GM19397 (cell line): ENCODE results near the gene OR7C1.
"Not testable (repeated sequence)": the region's sequence is repeated elsewhere in the genome, so short reads cannot be mapped to it uniquely, and the experiment has no call there.

Source experiments
- ATAC-seq: cut with Tn5 transposase; IDR thresholded peaks from one replicate; pipeline ENCODE4 v1.9.1; 2021; ENCODE audit warnings: mild to moderate bottlenecking, moderate library complexity; ENCODE audit not compliant: unreplicated experiment

OR7C1 gene

GRCh38 chr19:14785102-14785793 is 49.7 kb downstream of the OR7C1 start:
- not testable (repeated sequence) for ATAC-seq

DNA sequence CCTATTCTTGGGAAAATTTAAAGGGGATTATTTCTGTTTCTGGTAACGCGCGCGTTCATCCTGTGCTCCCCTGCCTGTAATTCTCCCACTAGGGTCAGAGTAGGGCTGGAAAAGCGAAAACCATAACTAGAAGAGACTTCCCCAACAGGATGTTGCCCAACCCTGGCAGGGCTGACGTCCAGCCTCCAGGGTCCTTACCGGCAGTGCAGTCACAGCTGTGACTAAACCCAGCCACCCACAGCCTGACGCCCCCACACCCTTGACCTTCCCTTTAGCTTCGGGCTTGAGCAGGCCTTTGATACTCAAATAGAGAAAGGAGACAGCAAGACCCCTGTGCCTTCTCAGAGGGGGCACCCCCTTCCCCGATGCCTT is 50.3 kb downstream of the OR7C1 start:
- not testable (repeated sequence) for ATAC-seq

DNA sequence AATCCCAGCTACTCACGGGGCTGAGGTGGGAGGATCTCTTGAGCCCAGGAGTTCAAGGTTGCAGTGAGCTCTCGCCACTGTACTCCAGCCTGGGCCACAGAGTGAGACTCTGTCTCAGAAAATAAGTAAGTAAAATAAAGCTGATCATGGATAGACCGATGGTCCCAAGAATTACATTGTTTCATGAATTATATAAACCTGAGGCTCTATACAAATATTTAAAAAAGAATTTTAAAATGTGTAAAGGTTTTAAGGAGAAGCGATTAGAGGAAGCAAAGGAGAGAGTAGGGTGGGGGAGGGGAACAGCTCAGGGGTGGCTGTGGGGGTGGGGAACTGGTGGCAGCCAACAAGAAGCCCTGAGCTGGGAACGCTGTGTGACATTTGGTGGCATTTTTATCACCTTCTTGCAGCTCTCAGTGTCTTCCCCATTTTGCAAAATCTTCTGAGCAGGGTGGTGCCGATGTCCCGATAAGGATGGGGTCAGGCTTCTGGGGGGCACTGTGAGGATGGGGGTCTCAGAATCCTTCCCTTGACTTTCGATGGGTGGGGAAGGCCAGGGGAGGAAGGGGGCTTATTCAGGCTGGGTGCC is 51.5 kb downstream of the OR7C1 start:
- ATAC-seq: not testable (repeated sequence)

DNA sequence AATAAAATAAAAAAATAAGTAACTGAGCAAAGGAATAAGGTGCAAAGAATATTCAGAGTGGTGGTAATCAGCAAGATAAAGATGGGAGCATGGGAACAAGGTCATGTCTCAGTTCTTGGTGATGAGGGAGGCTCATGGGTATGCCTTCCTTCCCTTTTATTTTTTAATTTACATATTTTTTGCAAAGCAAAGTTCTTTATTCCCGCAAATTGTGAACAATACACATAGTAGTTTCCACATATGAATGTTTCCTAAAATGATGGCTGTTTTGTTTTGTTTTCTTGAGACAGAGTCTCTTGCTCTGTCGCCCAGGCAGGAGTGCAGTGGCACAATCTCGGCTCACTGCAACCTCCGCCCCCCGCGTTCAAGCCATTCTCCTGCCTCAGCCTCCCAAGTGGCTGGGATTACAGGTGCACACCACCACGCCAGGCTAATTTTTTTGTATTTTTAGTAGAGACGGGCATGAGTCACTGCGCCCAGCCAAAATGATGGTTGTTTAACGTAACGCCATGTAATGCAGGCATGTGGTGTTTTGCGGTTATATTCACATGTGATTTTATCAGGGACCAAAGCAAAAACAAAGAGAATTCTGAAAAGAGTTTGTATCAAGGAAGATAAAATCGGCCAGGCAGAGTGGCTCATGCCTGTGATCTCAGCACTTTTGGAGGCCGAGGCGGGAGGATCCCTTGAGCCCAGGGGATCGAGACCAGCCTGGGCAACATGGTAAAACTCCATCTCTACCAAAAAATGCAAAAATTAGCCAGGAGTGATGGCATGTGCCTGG is 52.2 kb downstream of the OR7C1 start:
- ATAC-seq: no peak

- ATAC-seq: not testable (repeated sequence)
Observed at GRCh38 chr19:14781713-14782536, 53.1 kb downstream of the OR7C1 start.

DNA sequence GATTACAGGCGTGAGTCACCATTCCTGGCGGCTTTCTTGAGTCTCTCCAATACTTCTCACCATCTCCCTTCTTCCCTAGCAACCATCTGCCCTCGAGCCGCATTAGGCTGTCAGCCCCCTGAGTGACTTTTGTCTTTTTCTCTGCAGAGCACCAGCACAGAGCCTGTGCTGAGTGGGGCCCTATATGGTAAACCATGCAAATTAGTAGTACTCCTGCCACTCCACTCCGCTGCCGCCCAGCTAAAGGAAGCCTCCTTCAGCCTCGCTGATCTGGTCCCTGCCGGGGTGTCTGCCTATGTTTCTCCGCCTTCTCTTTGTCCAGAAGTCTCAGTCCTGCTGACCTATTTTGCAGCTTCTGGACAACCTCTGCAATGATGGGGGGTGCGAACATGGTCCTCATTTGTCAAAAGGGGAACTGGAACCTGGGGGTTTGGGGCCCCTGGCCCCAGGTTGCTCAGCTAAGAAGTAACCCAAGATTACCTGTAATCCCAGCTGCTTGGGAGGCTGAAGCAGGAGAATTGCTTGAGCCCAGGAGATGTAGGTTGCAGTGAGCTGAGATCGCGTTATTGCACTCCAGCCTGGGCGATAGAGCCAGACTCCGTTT is 54.3 kb downstream of the OR7C1 start:
- ATAC-seq: not testable (repeated sequence)

DNA sequence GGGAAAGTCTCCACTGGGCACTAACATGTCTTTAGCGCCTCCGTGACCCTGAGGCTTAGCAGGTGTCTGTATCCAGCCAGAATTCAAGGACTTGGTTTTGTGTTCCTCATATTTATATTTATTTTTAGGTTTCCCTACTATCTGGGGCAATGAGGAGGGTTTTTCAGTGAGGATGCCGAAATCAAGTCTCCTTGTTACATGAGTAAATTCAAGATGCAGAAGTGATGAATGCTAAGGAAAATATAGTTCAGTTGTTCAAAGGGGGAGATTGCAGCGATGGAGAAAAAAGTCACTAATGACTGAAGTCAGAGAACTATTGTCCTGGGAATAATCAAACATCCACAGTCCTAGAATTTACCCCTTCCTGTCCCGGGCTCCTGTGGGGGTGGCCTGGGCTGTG is 55.8 kb downstream of the OR7C1 start:
- ATAC-seq: no peak

GRCh38 chr19:14778110-14778845 is 56.7 kb downstream of the OR7C1 start, which contains the start of gene ADGRE2:
Gene ADGRE2, minus strand, starts transcription at chr19:14778560. Its CDS starts 1,804 bp downstream, at chr19:14776756.
- ATAC-seq: not testable (repeated sequence)

DNA sequence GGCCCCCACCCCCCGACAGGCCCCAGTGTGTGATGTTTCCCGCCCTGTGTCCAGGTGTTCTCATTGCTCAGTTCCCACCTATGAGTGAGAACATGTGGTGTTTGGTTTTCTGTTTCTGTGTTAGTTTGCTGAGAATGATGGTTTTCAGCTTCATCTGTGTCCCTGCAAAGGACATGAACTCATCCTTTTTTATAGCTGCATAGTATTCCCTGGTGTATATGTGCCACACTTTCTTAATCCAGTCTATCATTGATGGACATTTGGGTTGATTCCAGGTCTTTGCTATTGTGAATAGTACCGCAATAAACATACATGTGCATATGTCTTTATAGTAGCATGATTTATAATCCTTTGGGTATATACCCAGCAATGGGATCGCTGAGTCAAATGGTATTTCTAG is 57.3 kb downstream of the OR7C1 start:
- not testable (repeated sequence) for ATAC-seq

DNA sequence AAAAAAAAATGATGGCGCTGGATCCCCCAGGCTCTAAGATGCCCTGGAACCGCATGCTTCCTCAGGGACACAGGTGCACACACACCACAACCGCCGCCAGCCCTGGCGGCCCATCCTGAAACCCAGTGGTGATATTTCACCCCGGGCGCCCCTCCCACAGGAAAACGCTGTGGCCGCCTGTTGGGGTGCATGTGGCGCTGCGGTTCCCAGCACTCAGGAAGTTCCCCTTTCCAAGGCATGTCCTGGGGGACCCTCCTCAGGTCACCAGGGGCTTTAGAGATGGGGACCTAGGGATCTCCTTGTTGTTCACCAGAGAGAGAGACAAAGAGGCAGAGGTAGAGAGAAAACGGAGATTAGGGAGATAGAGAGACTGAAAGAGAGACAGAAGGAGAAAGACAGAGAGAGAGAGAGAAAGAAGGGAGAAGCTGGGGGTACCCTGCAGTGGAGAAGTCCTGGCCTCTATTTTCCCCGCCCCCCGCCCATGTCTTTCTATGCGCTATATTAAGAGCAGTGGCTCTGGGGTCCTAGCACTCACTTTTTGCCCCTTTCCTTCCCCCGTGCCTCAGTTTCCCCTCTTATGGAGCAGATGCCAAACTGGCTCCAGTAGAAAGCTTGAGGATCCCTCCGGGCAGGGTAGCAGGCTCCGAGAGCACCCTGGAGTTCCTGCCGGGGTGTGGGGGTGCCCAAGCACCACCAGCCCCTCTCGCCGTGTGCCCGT is 59.0 kb downstream of the OR7C1 start:
- no peak for ATAC-seq

DNA sequence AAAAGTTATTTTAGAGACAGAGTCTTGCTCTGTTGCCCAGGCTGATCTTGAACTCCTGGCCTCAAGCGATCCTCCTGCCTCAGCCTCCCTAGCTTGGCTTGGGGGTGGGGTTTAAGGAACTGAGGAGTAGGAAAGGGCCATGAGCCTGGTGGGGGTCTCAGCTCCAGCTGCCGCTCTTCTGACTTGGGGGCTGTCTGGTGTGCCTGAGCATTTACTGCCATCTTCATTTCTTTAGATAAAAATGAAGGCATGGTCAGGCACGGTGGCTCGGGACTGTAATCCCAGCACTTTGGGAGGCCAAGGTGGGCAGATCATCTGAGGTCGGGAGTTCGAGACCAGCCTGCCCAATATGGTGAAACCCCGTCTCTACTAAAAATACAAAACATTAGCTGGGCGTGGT is 59.7 kb downstream of the OR7C1 start:
- ATAC-seq: not testable (repeated sequence)

- no peak for ATAC-seq
Observed at GRCh38 chr19:14774373-14774772, 60.6 kb downstream of the OR7C1 start.

DNA sequence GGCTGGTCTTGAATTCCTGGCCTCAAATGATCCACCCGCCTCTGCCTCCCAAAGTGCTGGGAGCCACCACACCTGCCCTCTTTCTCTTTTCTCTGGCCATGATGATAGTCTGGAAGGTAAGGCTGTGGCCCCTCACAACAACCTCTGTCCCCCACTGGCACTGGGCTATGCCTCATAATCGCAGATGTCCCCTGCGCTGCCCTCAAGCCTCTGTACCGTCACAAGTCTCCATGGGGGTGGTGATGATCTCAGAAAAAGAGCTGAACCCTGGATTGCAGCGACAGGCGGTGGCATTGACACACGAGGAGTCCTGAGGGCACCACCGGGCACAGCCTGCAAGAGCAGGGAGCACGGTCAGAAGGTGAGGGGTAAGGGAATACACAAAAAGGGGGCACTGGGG is 61.3 kb downstream of the OR7C1 start:
- not testable (repeated sequence) for ATAC-seq

- no peak for ATAC-seq
Observed at GRCh38 chr19:14772995-14773394, 62.0 kb downstream of the OR7C1 start.

GRCh38 chr19:14772467-14772866 is 62.5 kb downstream of the OR7C1 start:
- ATAC-seq: no peak

GRCh38 chr19:14770944-14771839 is 63.8 kb downstream of the OR7C1 start:
- ATAC-seq: no peak

DNA sequence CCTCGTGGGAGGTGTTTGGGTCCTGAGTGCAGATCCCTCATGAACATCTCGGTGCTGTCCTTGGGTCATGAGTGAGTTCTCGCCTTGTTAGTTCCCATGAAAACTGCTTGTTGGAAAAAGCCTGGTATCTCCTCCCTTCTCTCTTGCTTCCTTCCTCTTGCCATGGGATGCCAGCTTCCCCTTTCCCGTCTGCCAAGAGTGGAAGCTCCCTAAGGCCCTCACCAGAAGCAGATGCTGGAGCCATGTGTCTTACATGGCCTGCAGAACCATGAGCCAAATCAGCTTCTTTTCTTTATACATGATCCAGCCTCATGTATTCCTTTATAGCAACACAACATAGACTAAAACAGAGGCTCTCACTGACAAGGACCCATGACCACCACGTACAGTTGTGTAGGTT is 64.8 kb downstream of the OR7C1 start:
- no peak for ATAC-seq

DNA sequence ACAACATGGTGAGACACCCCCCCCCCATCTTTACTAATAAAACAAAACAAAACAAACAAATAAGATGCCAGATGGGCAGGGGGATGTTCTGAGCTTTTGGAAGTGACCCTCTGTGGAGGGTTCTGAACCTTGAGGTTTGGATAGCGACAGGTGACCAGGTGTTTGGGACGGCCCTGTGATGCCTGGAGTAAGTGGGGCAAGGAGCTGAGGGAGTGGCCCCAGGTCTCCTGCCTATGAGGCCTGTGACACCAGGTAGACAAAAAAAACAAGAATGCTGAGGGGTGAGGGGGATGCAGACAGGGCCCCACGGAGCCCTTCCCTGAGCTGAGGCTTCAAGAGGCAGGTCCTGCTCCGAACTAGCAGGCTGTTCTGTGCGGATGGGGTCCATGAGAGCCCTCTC is 65.8 kb downstream of the OR7C1 start:
- no peak for ATAC-seq
